ENCODE measurements around the gene AUTS2. TPM values are rescaled to one million over a fixed set of nuclear protein-coding genes. Genes with fewer than 3 reads are reported as not detected.

The AUTS2 gene
- total and polyA plus RNA-seq, 10 of the 15 experiments (the other 5 are each of a cell fraction or from before 2014, with no cell fraction given), result 6.4 to 55.6 (median 21.6) TPM

DNA sequence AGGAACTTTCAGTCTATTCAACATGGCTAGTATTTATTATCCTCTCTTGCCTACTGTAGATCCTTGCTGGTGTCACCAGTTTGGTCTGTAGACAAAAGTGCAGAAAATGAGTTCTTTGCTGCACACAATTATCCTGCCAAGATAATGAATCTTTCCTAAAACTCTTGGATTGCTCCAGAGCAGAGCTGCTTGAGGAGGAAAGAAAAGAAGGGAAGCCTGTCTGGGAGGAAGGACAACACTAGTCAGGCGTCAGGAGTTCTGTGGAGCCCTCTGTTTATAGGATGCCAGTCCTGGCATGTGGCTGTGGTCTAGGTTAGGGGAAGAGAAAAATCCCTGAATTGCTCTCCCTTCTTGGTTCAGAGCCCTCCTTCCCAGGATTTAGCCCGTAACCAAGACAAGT lies 1103.7 kb downstream of the AUTS2 start:
- ChIA-PET POLR2A (no interaction called here), CTCF (interaction anchor here (2.0 kb wide), 1 partner anchor 9 kb away, joined by 6 read pairs; no protein-coding TSS in a partner anchor), RAD21 (ENCODE audit: unreplicated experiment) (interaction anchor here (0.9 to 9.1 kb wide), 4 partner anchors 8 to 75 kb away, joined by 4 to 108 read pairs (median 30); no protein-coding TSS in a partner anchor), SMC1A (ENCODE audit: uncharacterized antibody, unreplicated experiment) (interaction anchor here (1.4 to 12.6 kb wide), 4 partner anchors 12 to 74 kb away, joined by 3 to 177 read pairs (median 6); no protein-coding TSS in a partner anchor)
- TF ChIP-seq FOS (IDR thresholded peaks at IDR 0.05; ENCODE audit: borderline replicate concordance, extremely low read depth, insufficient read length), result no peak
- TF ChIP-seq TAF1 (IDR thresholded peaks at IDR 0.05; ENCODE audit: borderline replicate concordance, low read depth, low read length), result no peak
- TF ChIP-seq SRF (IDR thresholded peaks at IDR 0.05; ENCODE audit: low read depth in 2 of 2, low read length in 2 of 2), result no peak
- TF ChIP-seq ASH2L (IDR thresholded peaks at IDR 0.05; ENCODE audit: borderline replicate concordance, low read depth), result no peak
- no peak for TF ChIP-seq ESRRA (IDR thresholded peaks at IDR 0.05; ENCODE audit: low read length)
- no peak for TF ChIP-seq CHD1 (IDR thresholded peaks at IDR 0.05; ENCODE audit: low read depth, low read length)
- TF ChIP-seq SUZ12 (IDR thresholded peaks at IDR 0.05; ENCODE audit: unreplicated experiment), result no peak
- TF ChIP-seq USF2 (IDR thresholded peaks at IDR 0.05; ENCODE audit: borderline replicate concordance, low read depth, low read length), result no peak
- TF ChIP-seq EZH2 (IDR thresholded peaks at IDR 0.05; ENCODE audit: borderline replicate concordance, control insufficient read depth, low read depth, low read length), result no peak
- TF ChIP-seq RELB (IDR thresholded peaks at IDR 0.05; ENCODE audit: low read depth), result no peak
- TF ChIP-seq, protein P1, sequence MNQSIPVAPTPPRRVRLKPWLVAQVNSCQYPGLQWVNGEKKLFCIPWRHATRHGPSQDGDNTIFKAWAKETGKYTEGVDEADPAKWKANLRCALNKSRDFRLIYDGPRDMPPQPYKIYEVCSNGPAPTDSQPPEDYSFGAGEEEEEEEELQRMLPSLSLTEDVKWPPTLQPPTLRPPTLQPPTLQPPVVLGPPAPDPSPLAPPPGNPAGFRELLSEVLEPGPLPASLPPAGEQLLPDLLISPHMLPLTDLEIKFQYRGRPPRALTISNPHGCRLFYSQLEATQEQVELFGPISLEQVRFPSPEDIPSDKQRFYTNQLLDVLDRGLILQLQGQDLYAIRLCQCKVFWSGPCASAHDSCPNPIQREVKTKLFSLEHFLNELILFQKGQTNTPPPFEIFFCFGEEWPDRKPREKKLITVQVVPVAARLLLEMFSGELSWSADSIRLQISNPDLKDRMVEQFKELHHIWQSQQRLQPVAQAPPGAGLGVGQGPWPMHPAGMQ (IDR thresholded peaks at IDR 0.05; ENCODE audit: borderline replicate concordance), result no peak
- no peak for TF ChIP-seq POU2F2 (IDR thresholded peaks at IDR 0.05; ENCODE audit: borderline replicate concordance, low read depth, low read length)
- FAIRE-seq (no peak), DNase-seq (ENCODE audit: low read depth, low spot score) (no peak), ATAC-seq (no peak)
- H3K79me2 ChIP-seq (ENCODE audit: control insufficient read depth, insufficient read depth, low read length), result peaks cover 94% of the 10 kb centered on the region
- no peaks in the 10 kb centered on the region for H4K20me1 ChIP-seq (ENCODE audit: control insufficient read depth, insufficient read depth)
- H3K27ac ChIP-seq (ENCODE audit: control insufficient read depth, insufficient read depth), result no peak overlapping the region
- no peaks in the 10 kb centered on the region; the same call in 1 of the 2 replicates for H3K4me1 ChIP-seq (ENCODE audit: control insufficient read depth, insufficient read depth, low read length)
- no TSS peak for BruUV-seq (replicated peaks)
- H3K4me2 ChIP-seq (ENCODE audit: control insufficient read depth, insufficient read depth), result no peak overlapping the region
- 65% methylated on average over 2 of the region's 2 CpGs for WGBS (ENCODE audit: insufficient coverage, insufficient replicate concordance, low lambda C conversion rate, missing lambda C conversion rate)
- no peak overlapping the region for H3K9ac ChIP-seq (ENCODE audit: control insufficient read depth, insufficient read depth, low read length)
- peaks cover 8 to 16% of the 10 kb centered on the region in 2 experiments; a peak in 3 of 4 replicates for H3K36me3 ChIP-seq (ENCODE audit: control insufficient read depth in 2 of 2, insufficient read depth in 2 of 2, low read length in 1 of 2)
- peaks cover 3% of the 10 kb centered on the region; the same call in 2 of the 3 replicates for H3K9me3 ChIP-seq (replicated peaks; ENCODE audit: control insufficient read depth, insufficient read depth, low read length)
- intact Hi-C loops (cut with micrococcal nuclease; ENCODE audit: unreplicated experiment), result no loop called here
- H3K4me3 ChIP-seq, result no peak overlapping the region
- in situ Hi-C loops (cut with MboI), result no loop called here
- H3K27me3 ChIP-seq (replicated peaks in 1 of 2; ENCODE audit: control insufficient read depth in 2 of 2, insufficient read depth in 2 of 2, low read length in 1 of 2), result no peaks in the 10 kb centered on the region
- no peak overlapping the region for H2AFZ ChIP-seq (ENCODE audit: control insufficient read depth, low read depth, low read length)

All from GM12878 (cell line).